ENCODE data around the gene HMGB4.

Gene HMGB4

GRCh38 chr1:33848205-33848937 lies 15.5 kb upstream of the HMGB4 start:
- H3K27me3 ChIP-seq (ENCODE audit: insufficient read depth, low read depth): no peaks in the 10 kb centered on the region
- H3K9ac ChIP-seq: no peak overlapping the region
- TF ChIP-seq CTCF (conservative IDR thresholded peaks at IDR 0.05; ENCODE audit: low read depth, low read length): no peak
- H4K20me1 ChIP-seq (ENCODE audit: insufficient read depth): no peaks in the 10 kb centered on the region
- H3K79me2 ChIP-seq (ENCODE audit: insufficient read depth, low read depth): no peaks in the 10 kb centered on the region
- no peak overlapping the region for H3K4me2 ChIP-seq
- H3K27ac ChIP-seq: no peak overlapping the region
- no peak overlapping the region for H3K4me3 ChIP-seq (IDR thresholded peaks at IDR 0.05; ENCODE audit: insufficient read depth, low read depth, low read length)
- no peaks in the 10 kb centered on the region for H3K4me1 ChIP-seq (ENCODE audit: low read depth, poor library complexity, severe bottlenecking)
- no peaks in the 10 kb centered on the region for H3K36me3 ChIP-seq (ENCODE audit: insufficient read depth)
- H2AFZ ChIP-seq (ENCODE audit: low read depth): no peak overlapping the region

GRCh38 chr1:33849211-33849610 lies 14.7 kb upstream of the HMGB4 start:
- Histone ChIP-seq H3K36me3 (ENCODE audit: insufficient read depth) (no peaks in the 10 kb centered on the region), H2AFZ (ENCODE audit: low read depth) (no peak overlapping the region), H3K27ac (no peak overlapping the region), H3K79me2 (ENCODE audit: insufficient read depth, low read depth) (no peaks in the 10 kb centered on the region), H3K9ac (no peak overlapping the region), H3K4me1 (ENCODE audit: low read depth, poor library complexity, severe bottlenecking) (no peaks in the 10 kb centered on the region), H3K4me2 (no peak overlapping the region), H3K4me3 (IDR thresholded peaks at IDR 0.05; ENCODE audit: insufficient read depth, low read depth, low read length) (no peak overlapping the region), H3K27me3 (ENCODE audit: insufficient read depth, low read depth) (no peaks in the 10 kb centered on the region), H4K20me1 (ENCODE audit: insufficient read depth) (no peaks in the 10 kb centered on the region)
- no peak for TF ChIP-seq CTCF (conservative IDR thresholded peaks at IDR 0.05; ENCODE audit: low read depth, low read length)

GRCh38 chr1:33850481-33850880 lies 13.4 kb upstream of the HMGB4 start:
- no peaks in the 10 kb centered on the region for H3K4me1 ChIP-seq (ENCODE audit: low read depth, poor library complexity, severe bottlenecking)
- no peak overlapping the region for H3K4me3 ChIP-seq (IDR thresholded peaks at IDR 0.05; ENCODE audit: insufficient read depth, low read depth, low read length)
- no peak overlapping the region for H3K27ac ChIP-seq
- H3K4me2 ChIP-seq: no peak overlapping the region
- H3K27me3 ChIP-seq (ENCODE audit: insufficient read depth, low read depth): no peaks in the 10 kb centered on the region
- no peaks in the 10 kb centered on the region for H4K20me1 ChIP-seq (ENCODE audit: insufficient read depth)
- H3K36me3 ChIP-seq (ENCODE audit: insufficient read depth): no peaks in the 10 kb centered on the region
- H2AFZ ChIP-seq (ENCODE audit: low read depth): no peak overlapping the region
- TF ChIP-seq CTCF (conservative IDR thresholded peaks at IDR 0.05; ENCODE audit: low read depth, low read length): no peak
- H3K9ac ChIP-seq: no peak overlapping the region
- H3K79me2 ChIP-seq (ENCODE audit: insufficient read depth, low read depth): no peaks in the 10 kb centered on the region

DNA sequence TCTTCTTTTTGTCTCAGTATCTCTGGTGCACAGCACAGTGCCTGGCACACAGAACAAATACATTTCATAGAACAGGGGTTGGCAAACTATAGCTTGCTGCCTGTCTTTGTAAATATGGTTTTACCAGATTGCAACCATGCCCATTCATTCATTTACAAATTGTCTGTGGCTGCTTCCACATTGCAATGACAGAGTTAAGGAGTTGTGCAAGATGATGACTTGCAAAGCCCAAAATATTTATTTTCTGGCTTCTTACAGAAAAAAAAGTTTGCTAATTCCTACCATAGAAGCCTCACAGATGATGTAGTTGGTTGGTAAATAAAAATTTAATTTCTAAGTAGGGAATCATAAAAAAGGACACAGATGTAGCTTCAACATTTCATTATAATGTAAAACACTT lies 11.2 kb upstream of the HMGB4 start:
- Histone ChIP-seq H3K27ac (no peak overlapping the region), H4K20me1 (ENCODE audit: insufficient read depth) (no peaks in the 10 kb centered on the region), H3K4me1 (ENCODE audit: low read depth, poor library complexity, severe bottlenecking) (no peaks in the 10 kb centered on the region), H3K36me3 (ENCODE audit: insufficient read depth) (no peaks in the 10 kb centered on the region), H3K79me2 (ENCODE audit: insufficient read depth, low read depth) (no peaks in the 10 kb centered on the region), H2AFZ (ENCODE audit: low read depth) (no peak overlapping the region), H3K27me3 (ENCODE audit: insufficient read depth, low read depth) (no peaks in the 10 kb centered on the region), H3K9ac (no peak overlapping the region), H3K4me3 (IDR thresholded peaks at IDR 0.05; ENCODE audit: insufficient read depth, low read depth, low read length) (no peak overlapping the region), H3K4me2 (no peak overlapping the region)
- TF ChIP-seq CTCF (conservative IDR thresholded peaks at IDR 0.05; ENCODE audit: low read depth, low read length): no peak
